IMR-90 (cell line): ENCODE data around the gene GNAI3. TPM values are rescaled to one million over a fixed set of nuclear protein-coding genes. Genes with fewer than 3 reads are reported as not detected.
A peak's percentile ranks its signal among the peaks of the same experiment; 100 is the strongest.

ENCODE experiments used
- ATAC-seq: fragments of 200-7000 bp; cut with Tn5 transposase; 2 replicates; pipeline ENCODE4 v1.9.1; 2020; ENCODE audit warnings: low read depth, mild to moderate bottlenecking, moderate library complexity
- BruUV-seq: library from RNA; stranded (reverse); fragments of 400-500 nt; replicated peaks from 2 replicates; lab custom pipeline; 2021; lab: Mats Ljungman, UMichigan
- CTCF ChIA-PET: fragments of 300-600 bp; formaldehyde crosslinking; extraction: SDS; loops from one replicate; lab custom pipeline; 2021; ENCODE audit warnings: antibody characterized with exemption; lab: Yijun Ruan, JAX
- POLR2A ChIA-PET: fragments of 300-600 bp; sonication (Branson Sonifier 250); formaldehyde crosslinking; loops from one replicate; lab custom pipeline; 2022; ENCODE audit warnings: antibody characterized with exemption; ENCODE audit not compliant: unreplicated experiment; lab: Charles Lee
- DNase-seq: peaks from one replicate; pipeline ENCODE4 v3.0.0; 2013
- H2AFZ ChIP-seq: replicated peaks from 2 replicates; pipeline ENCODE3; 2013; ENCODE audit warnings: low read length, mild to moderate bottlenecking; ENCODE audit not compliant: poor library complexity
- H2AK5ac ChIP-seq: 2 replicates; pipeline ENCODE4 v1.6.1; 2013; ENCODE audit warnings: low read depth, low read length, inconsistent platforms
- H2AK9ac ChIP-seq: replicated peaks from 2 replicates; pipeline ENCODE3; 2013; ENCODE audit warnings: mild to moderate bottlenecking, low read depth, low read length, moderate library complexity; ENCODE audit not compliant: poor library complexity
- H2BK120ac ChIP-seq: 2 replicates; pipeline ENCODE4 v1.6.1; 2013; ENCODE audit warnings: low read depth, low read length, inconsistent platforms
- H2BK15ac ChIP-seq: 3 replicates; pipeline ENCODE4 v1.6.1; 2013; ENCODE audit warnings: low read depth, low read length, inconsistent platforms
- H2BK20ac ChIP-seq: 2 replicates; pipeline ENCODE4 v1.6.1; 2013; ENCODE audit warnings: low read depth, mild to moderate bottlenecking, inconsistent platforms, low read length, moderate library complexity
- H2BK5ac ChIP-seq: 2 replicates; pipeline ENCODE4 v1.6.1; 2013; ENCODE audit warnings: mild to moderate bottlenecking, low read depth, low read length, inconsistent platforms; ENCODE audit not compliant: poor library complexity, severe bottlenecking
- H3K14ac ChIP-seq: replicated peaks from 2 replicates; pipeline ENCODE4 v1.6.1; 2013; ENCODE audit warnings: low read depth, low read length, inconsistent platforms
- H3K18ac ChIP-seq: 2 replicates; pipeline ENCODE4 v1.6.1; 2013; ENCODE audit warnings: low read depth, low read length, control low read depth
- H3K23ac ChIP-seq: 2 replicates; pipeline ENCODE4 v1.6.1; 2013; ENCODE audit warnings: low read depth, low read length, inconsistent platforms
- H3K27ac ChIP-seq: 2 replicates; pipeline ENCODE4 v1.5.1; 2013; ENCODE audit warnings: mild to moderate bottlenecking, control low read depth, low read length; ENCODE audit not compliant: insufficient read depth
- H3K27me3 ChIP-seq: 2 replicates; pipeline ENCODE4 v1.6.1; 2013; ENCODE audit warnings: low read length; ENCODE audit not compliant: control insufficient read depth, insufficient read depth
- H3K36me3 ChIP-seq: 2 replicates; pipeline ENCODE4 v1.6.1; 2013; ENCODE audit warnings: low read length, mixed read lengths; ENCODE audit not compliant: control insufficient read depth, insufficient read depth
- H3K4ac ChIP-seq: 2 replicates; pipeline ENCODE4 v1.6.1; 2013; ENCODE audit warnings: low read depth, low read length, inconsistent platforms
- H3K4me1 ChIP-seq: 2 replicates; pipeline ENCODE4 v1.6.1; 2013; ENCODE audit warnings: low read length, mixed read lengths; ENCODE audit not compliant: control insufficient read depth, insufficient read depth
- H3K4me2 ChIP-seq: 2 replicates; pipeline ENCODE4 v1.6.1; 2013; ENCODE audit warnings: low read depth, mild to moderate bottlenecking, control low read depth, low read length, moderate library complexity
- H3K4me3 ChIP-seq: 2 replicates; pipeline ENCODE4 v1.5.1; 2013; ENCODE audit warnings: low read depth, mild to moderate bottlenecking, control low read depth, low read length, moderate library complexity; ENCODE audit not compliant: insufficient read depth
- H3K56ac ChIP-seq: 2 replicates; pipeline ENCODE4 v1.6.1; 2013; ENCODE audit warnings: low read length, inconsistent platforms; ENCODE audit not compliant: insufficient read depth; ENCODE audit errors: extremely low read depth
- H3K79me1 ChIP-seq, 2 experiments: 2 replicates each; pipeline ENCODE4 v1.6.1; 2013; ENCODE audit warnings: low read length in 2 of 2, inconsistent platforms in 1 of 2, low read depth in 1 of 2
- H3K9ac ChIP-seq: 2 replicates; pipeline ENCODE4 v1.6.1; 2013; ENCODE audit warnings: low read depth, low read length, control low read depth
- H3K9me1 ChIP-seq: 2 replicates; pipeline ENCODE4 v1.6.1; 2013; ENCODE audit warnings: low read length, inconsistent platforms; ENCODE audit not compliant: insufficient read depth
- H3K9me3 ChIP-seq: 2 replicates; pipeline ENCODE4 v1.6.1; 2013; ENCODE audit warnings: low read length; ENCODE audit not compliant: control insufficient read depth, insufficient read depth
- H4K20me1 ChIP-seq: 2 replicates; pipeline ENCODE4 v1.6.1; 2013; ENCODE audit warnings: low read length, inconsistent platforms; ENCODE audit not compliant: insufficient read depth
- H4K5ac ChIP-seq: 2 replicates; pipeline ENCODE4 v1.6.1; 2013; ENCODE audit warnings: mild to moderate bottlenecking, low read depth, low read length, control low read depth
- H4K8ac ChIP-seq, 2 experiments: 2 replicates each; pipeline ENCODE4 v1.6.1; 2013; ENCODE audit warnings: low read depth in 2 of 2, low read length in 2 of 2, control low read depth in 1 of 2, inconsistent platforms in 1 of 2
- H4K91ac ChIP-seq: 2 replicates; pipeline ENCODE4 v1.6.1; 2013; ENCODE audit warnings: low read depth, low read length, inconsistent platforms; ENCODE audit not compliant: insufficient read depth
- BHLHE40 ChIP-seq: fragments of 150-350 bp; IDR thresholded peaks from 2 replicates; pipeline ENCODE4 v1.6.1; 2016; ENCODE audit warnings: mild to moderate bottlenecking, low read depth, low read length
- CEBPB ChIP-seq: IDR thresholded peaks from 2 replicates; pipeline ENCODE4 v1.6.1; 2012; ENCODE audit warnings: low read depth, low read length, improper control_type of control experiment
- CHD1 ChIP-seq: IDR thresholded peaks from 2 replicates; pipeline ENCODE4 v1.6.1; 2012; ENCODE audit warnings: low read depth, low read length, improper control_type of control experiment
- CTCF ChIP-seq: conservative IDR thresholded peaks from 2 replicates; pipeline ENCODE4 v1.5.1; 2012; ENCODE audit warnings: mild to moderate bottlenecking, low read depth, low read length, improper control_type of control experiment
- FOS ChIP-seq: fragments of 150-350 bp; IDR thresholded peaks from 2 replicates; pipeline ENCODE4 v1.6.1; 2016; ENCODE audit warnings: low read depth, low read length
- MAFK ChIP-seq: IDR thresholded peaks from 2 replicates; pipeline ENCODE4 v1.6.1; 2012; ENCODE audit warnings: low read depth, low read length, improper control_type of control experiment
- MAZ ChIP-seq: IDR thresholded peaks from 2 replicates; pipeline ENCODE4 v1.6.1; 2012; ENCODE audit warnings: low read depth, mild to moderate bottlenecking, low read length, improper control_type of control experiment, moderate library complexity, borderline replicate concordance
- MXI1 ChIP-seq: IDR thresholded peaks from 2 replicates; pipeline ENCODE4 v1.6.1; 2012; ENCODE audit warnings: low read depth, mild to moderate bottlenecking, low read length, moderate library complexity, borderline replicate concordance
- NFE2L2 ChIP-seq: fragments of 150-350 bp; IDR thresholded peaks from 2 replicates; pipeline ENCODE4 v1.6.1; 2016; ENCODE audit warnings: low read depth, mild to moderate bottlenecking, low read length
- POLR2A ChIP-seq: IDR thresholded peaks from 2 replicates; pipeline ENCODE4 v1.6.1; 2012; ENCODE audit warnings: mild to moderate bottlenecking, low read depth, low read length
- RAD21 ChIP-seq: IDR thresholded peaks from 2 replicates; pipeline ENCODE4 v1.6.1; 2012; ENCODE audit warnings: low read length, improper control_type of control experiment
- RCOR1 ChIP-seq: IDR thresholded peaks from 2 replicates; pipeline ENCODE4 v1.6.1; 2012; ENCODE audit warnings: mild to moderate bottlenecking, low read length, improper control_type of control experiment; ENCODE audit not compliant: insufficient replicate concordance
- RFX5 ChIP-seq: IDR thresholded peaks from 2 replicates; pipeline ENCODE4 v1.8.0; 2012; ENCODE audit warnings: low read depth, mild to moderate bottlenecking, low read length, moderate library complexity
- SMC3 ChIP-seq: fragments of 150-350 bp; IDR thresholded peaks from 2 replicates; pipeline ENCODE4 v1.6.1; 2016; ENCODE audit warnings: low read depth, mild to moderate bottlenecking, antibody characterized with exemption, low read length, moderate library complexity
- USF2 ChIP-seq: fragments of 150-350 bp; IDR thresholded peaks from 2 replicates; pipeline ENCODE4 v1.6.1; 2017; ENCODE audit warnings: mild to moderate bottlenecking, antibody characterized with exemption, low read length, low read depth
- WGBS, 2 experiments: methylation state at CpG; one replicate each; pipeline versions ENCODE4 v1.1.5 to v1.1.7; 2013; ENCODE audit warnings: missing lambda C conversion rate in 2 of 2; ENCODE audit not compliant: insufficient read length in 1 of 2; ENCODE audit errors: extremely low coverage in 2 of 2; 5-methylcytosine and 5-hydroxymethylcytosine counted together
- dilution Hi-C: fragments of 300-500 bp; cut with HindIII; formaldehyde crosslinking; loops from one replicate; pipeline ENCODE4 v1.14.3; 2018; ENCODE audit warnings: low sequenced_read_pairs; ENCODE audit not compliant: unreplicated experiment
- in situ Hi-C: fragments of 300-500 bp; cut with MboI; formaldehyde crosslinking; loops from 3 replicates; pipeline ENCODE4 v1.14.3; 2019; ENCODE audit warnings: low sequenced_read_pairs, inconsistent platforms, mixed read lengths
- intact Hi-C: fragments of 100-400 bp; cut with micrococcal nuclease; formaldehyde crosslinking; loops from 2 replicates; pipeline ENCODE4 v1.10.0; 2022
- polyA plus RNA-seq, 3 experiments: library from polyadenylated mRNA; depleted of rRNA; stranded (reverse); fragments of >200 nt; gene quantifications; 2 replicates each; pipeline ENCODE4 v1.2.3, GENCODE V29; 2012; ENCODE audit warnings: low replicate concordance in 1 of 3
- total RNA-seq: library from RNA; depleted of rRNA; stranded (reverse); fragments of >200 nt; gene quantifications from 2 replicates; pipeline ENCODE4 v1.2.3, GENCODE V29; 2012
- TF ChIP-seq, protein P1 (sequence below): fragments of 150-350 bp; IDR thresholded peaks from 2 replicates; pipeline ENCODE4 v1.6.1; 2016; ENCODE audit warnings: low read depth, mild to moderate bottlenecking, low read length, moderate library complexity, borderline replicate concordance

The GNAI3 gene
- total and polyA plus RNA-seq, 2 of the 4 experiments (the other 2 are of a cell fraction): 5.9 to 14.9 TPM

- intact Hi-C loops (loop anchor here (1.0 kb wide), 1 partner anchor 131 kb away; no protein-coding TSS in a partner anchor), dilution Hi-C loops (no loop called here), in situ Hi-C loops (loop anchor here (5.0 to 10.0 kb wide), 3 partner anchors 130 to 340 kb away; partner anchors contain the start of genes AHCYL1 and CSF1)
- Histone ChIP-seq H3K18ac (no peak overlapping the region), H4K5ac (no peak overlapping the region), H4K20me1 (no peaks in the 10 kb centered on the region), H4K91ac (no peak overlapping the region), H3K14ac (no peak overlapping the region), H4K8ac (no peak overlapping the region), H3K9me1 (peaks cover 4% of the 10 kb centered on the region), H2BK20ac (no peak overlapping the region), H3K79me1 (no peaks in the 10 kb centered on the region), H2AK9ac (no peak overlapping the region), H2AFZ (no peak overlapping the region), H2BK15ac (no peak overlapping the region), H3K4me3 (no peak overlapping the region), H2AK5ac (no peak overlapping the region), H2BK120ac (no peak overlapping the region), H3K9ac (no peak overlapping the region), H3K56ac (no peak overlapping the region), H3K4me1 (peaks cover 11% of the 10 kb centered on the region), H3K23ac (no peak overlapping the region), H3K9me3 (no peaks in the 10 kb centered on the region; the same call in 1 of the 2 replicates), H3K4me2 (no peak overlapping the region), H3K36me3 (no peaks in the 10 kb centered on the region), H3K27ac (no peak overlapping the region), H3K27me3 (no peaks in the 10 kb centered on the region), H2BK5ac (no peak overlapping the region), H3K4ac (no peak overlapping the region)
- CTCF ChIA-PET: interaction anchor here (0.7 to 1.6 kb wide), 5 partner anchors 96 to 342 kb away, joined by 3 to 6 read pairs (median 3); partner anchors contain the start of gene AHCYL1
- POLR2A ChIA-PET: no interaction called here
- peak; percentile 18; the same call in 1 of the 2 replicates for ATAC-seq
- peak; percentile 68 for DNase-seq
- no TSS peak for BruUV-seq
- TF ChIP-seq BHLHE40 (peak; percentile 57; the same call in 1 of the 2 replicates), CEBPB (no peak), FOS (no peak), RAD21 (no peak), CTCF (no peak), CHD1 (no peak), NFE2L2 (no peak), USF2 (peak; percentile 87), SMC3 (no peak), MAZ (no peak), POLR2A (no peak), MAFK (no peak), RFX5 (no peak), RCOR1 (no peak), MXI1 (no peak)
- TF ChIP-seq, protein P1, sequence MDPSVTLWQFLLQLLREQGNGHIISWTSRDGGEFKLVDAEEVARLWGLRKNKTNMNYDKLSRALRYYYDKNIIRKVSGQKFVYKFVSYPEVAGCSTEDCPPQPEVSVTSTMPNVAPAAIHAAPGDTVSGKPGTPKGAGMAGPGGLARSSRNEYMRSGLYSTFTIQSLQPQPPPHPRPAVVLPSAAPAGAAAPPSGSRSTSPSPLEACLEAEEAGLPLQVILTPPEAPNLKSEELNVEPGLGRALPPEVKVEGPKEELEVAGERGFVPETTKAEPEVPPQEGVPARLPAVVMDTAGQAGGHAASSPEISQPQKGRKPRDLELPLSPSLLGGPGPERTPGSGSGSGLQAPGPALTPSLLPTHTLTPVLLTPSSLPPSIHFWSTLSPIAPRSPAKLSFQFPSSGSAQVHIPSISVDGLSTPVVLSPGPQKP: no peak
- no CpG with 5 or more reads among the region's 3 CpGs for WGBS, 2 experiments
Measured at GRCh38 chr1:109642626-109643025, 94.2 kb downstream of the GNAI3 start.
